IMR-90 (cell line): ENCODE measurements around the gene DDA1.

ENCODE experiments used
- SMC3 ChIP-seq: fragments of 150-350 bp; IDR thresholded peaks from 2 replicates; pipeline ENCODE4 v1.6.1; 2016; ENCODE audit warnings: low read depth, mild to moderate bottlenecking, antibody characterized with exemption, low read length, moderate library complexity
- TF ChIP-seq, protein P1 (sequence below): conservative IDR thresholded peaks from 2 replicates; pipeline ENCODE4 v1.5.1; 2012; ENCODE audit warnings: mild to moderate bottlenecking, low read depth, low read length, improper control_type of control experiment

GRCh38 chr19:17318966-17319365 lies 9.6 kb downstream of the DDA1 start:
- TF ChIP-seq, protein P1, sequence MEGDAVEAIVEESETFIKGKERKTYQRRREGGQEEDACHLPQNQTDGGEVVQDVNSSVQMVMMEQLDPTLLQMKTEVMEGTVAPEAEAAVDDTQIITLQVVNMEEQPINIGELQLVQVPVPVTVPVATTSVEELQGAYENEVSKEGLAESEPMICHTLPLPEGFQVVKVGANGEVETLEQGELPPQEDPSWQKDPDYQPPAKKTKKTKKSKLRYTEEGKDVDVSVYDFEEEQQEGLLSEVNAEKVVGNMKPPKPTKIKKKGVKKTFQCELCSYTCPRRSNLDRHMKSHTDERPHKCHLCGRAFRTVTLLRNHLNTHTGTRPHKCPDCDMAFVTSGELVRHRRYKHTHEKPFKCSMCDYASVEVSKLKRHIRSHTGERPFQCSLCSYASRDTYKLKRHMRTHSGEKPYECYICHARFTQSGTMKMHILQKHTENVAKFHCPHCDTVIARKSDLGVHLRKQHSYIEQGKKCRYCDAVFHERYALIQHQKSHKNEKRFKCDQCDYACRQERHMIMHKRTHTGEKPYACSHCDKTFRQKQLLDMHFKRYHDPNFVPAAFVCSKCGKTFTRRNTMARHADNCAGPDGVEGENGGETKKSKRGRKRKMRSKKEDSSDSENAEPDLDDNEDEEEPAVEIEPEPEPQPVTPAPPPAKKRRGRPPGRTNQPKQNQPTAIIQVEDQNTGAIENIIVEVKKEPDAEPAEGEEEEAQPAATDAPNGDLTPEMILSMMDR = no peak
- no peak for TF ChIP-seq SMC3
